Activated naive CD4-positive, alpha-beta T cell treated with anti-CD3 and anti-CD28 coated beads, Interleukin-2, amount 50 U/mL, for 72 hours (primary cell): ENCODE results near the gene AMIGO2. TPM values are rescaled to one million over a fixed set of nuclear protein-coding genes. Genes with fewer than 3 reads are reported as not detected.

ENCODE experiments used
- ATAC-seq, 2 donors: fragments of 150-1000 bp; cut with Tn5 transposase; 2 replicates each; pipeline ENCODE4 v1.10.0; 2021; ENCODE audit warnings: mild to moderate bottlenecking in 2 of 2, moderate library complexity in 2 of 2
- DNase-seq, 2 donors: peaks; one replicate each; pipeline ENCODE4 v3.0.0; 2021 to 2022; ENCODE audit warnings: low spot score in 2 of 2
- H3K27ac Mint-ChIP-seq, 2 donors: one replicate each; pipeline ENCODE4 v1.8.0; 2022; ENCODE audit warnings: mild to moderate bottlenecking in 2 of 2, mixed read lengths in 2 of 2
- H3K36me3 Mint-ChIP-seq, 2 donors: one replicate each; pipeline ENCODE4 v1.8.0; 2022; ENCODE audit warnings: mixed read lengths in 2 of 2
- H3K9me3 Mint-ChIP-seq, 2 donors: one replicate each; pipeline ENCODE4 v1.8.0; 2022; ENCODE audit warnings: mixed read lengths in 2 of 2
- total RNA-seq, 2 donors: library from RNA; stranded (reverse); gene quantifications; one replicate each; pipeline ENCODE4 v1.2.3, GENCODE V29; 2022

Gene AMIGO2
- total RNA-seq, 2 donors from 2014 or later: 11.8 to 39.2 TPM

- H3K27ac Mint-ChIP-seq: no peak overlapping the region
- ATAC-seq: no peak
- no peak for DNase-seq
- no peaks in the 10 kb centered on the region for H3K9me3 Mint-ChIP-seq
- H3K36me3 Mint-ChIP-seq: peaks cover under 1 to 10% of the 10 kb centered on the region in 2 donors
These were observed 23.3 kb upstream of the AMIGO2 start for GRCh38 chr12:47102845-47103651.

GRCh38 chr12:47102406-47102805 lies 22.6 kb upstream of the AMIGO2 start:
- Mint-ChIP-seq H3K36me3 (peaks cover 0 to 9% of the 10 kb centered on the region in 2 donors), H3K27ac (no peak overlapping the region), H3K9me3 (no peaks in the 10 kb centered on the region)
- ATAC-seq (no peak), DNase-seq (no peak)

- no peak overlapping the region for H3K27ac Mint-ChIP-seq
- no peaks in the 10 kb centered on the region for H3K9me3 Mint-ChIP-seq
- no peaks in the 10 kb centered on the region for H3K36me3 Mint-ChIP-seq
- DNase-seq (no peak), ATAC-seq (no peak)
These were observed 20.4 kb upstream of the AMIGO2 start for GRCh38 chr12:47100160-47100559.

GRCh38 chr12:47099610-47100009 lies 19.9 kb upstream of the AMIGO2 start:
- H3K27ac Mint-ChIP-seq: no peak overlapping the region
- H3K36me3 Mint-ChIP-seq: no peaks in the 10 kb centered on the region

GRCh38 chr12:47098099-47098498 lies 18.3 kb upstream of the AMIGO2 start:
- no peak for ATAC-seq
- Mint-ChIP-seq H3K9me3 (no peaks in the 10 kb centered on the region), H3K36me3 (peaks cover 0 to 3% of the 10 kb centered on the region in 2 donors), H3K27ac (no peak overlapping the region)
- DNase-seq: no peak

More at GRCh38 chr12:47099610-47100009, 19.9 kb upstream of the AMIGO2 start:
- H3K9me3 Mint-ChIP-seq: no peaks in the 10 kb centered on the region
- ATAC-seq (no peak), DNase-seq (no peak)

GRCh38 chr12:47097276-47097896 lies 17.6 kb upstream of the AMIGO2 start:
- Mint-ChIP-seq H3K36me3 (peaks cover 0 to 5% of the 10 kb centered on the region in 2 donors), H3K9me3 (no peaks in the 10 kb centered on the region), H3K27ac (no peak overlapping the region)
- DNase-seq (no peak), ATAC-seq (no peak)

GRCh38 chr12:47095446-47096236 lies 15.9 kb upstream of the AMIGO2 start:
- ATAC-seq: no peak

GRCh38 chr12:47094804-47095203 lies 15.0 kb upstream of the AMIGO2 start:
- Mint-ChIP-seq H3K27ac (peak overlapping the region; percentile 16 to 37), H3K36me3 (peaks cover 0 to 12% of the 10 kb centered on the region in 2 donors), H3K9me3 (peaks cover 3 to 13% of the 10 kb centered on the region in 2 donors)
- DNase-seq (no peak), ATAC-seq (peak in 1 of 2 donors; percentile 50)

More at GRCh38 chr12:47095446-47096236, 15.9 kb upstream of the AMIGO2 start:
- DNase-seq: no peak
- Mint-ChIP-seq H3K9me3 (peaks cover 0 to 5% of the 10 kb centered on the region in 2 donors), H3K36me3 (peaks cover 0 to 5% of the 10 kb centered on the region in 2 donors), H3K27ac (peak overlapping the region in 1 of 2 donors; percentile 16)

- DNase-seq (no peak), ATAC-seq (no peak)
- no peak overlapping the region for H3K27ac Mint-ChIP-seq
- H3K9me3 Mint-ChIP-seq: peaks cover 3 to 13% of the 10 kb centered on the region in 2 donors
- H3K36me3 Mint-ChIP-seq: peaks cover 5 to 14% of the 10 kb centered on the region in 2 donors
These were observed 11.2 kb upstream of the AMIGO2 start for GRCh38 chr12:47091009-47091408.

- no peak overlapping the region for H3K27ac Mint-ChIP-seq
- H3K9me3 Mint-ChIP-seq: peaks cover 3 to 13% of the 10 kb centered on the region in 2 donors
- DNase-seq (no peak), ATAC-seq (no peak)
- H3K36me3 Mint-ChIP-seq: peaks cover 5 to 12% of the 10 kb centered on the region in 2 donors
These were observed 8.5 kb upstream of the AMIGO2 start for GRCh38 chr12:47088021-47088944.

- Mint-ChIP-seq H3K36me3 (peaks cover 5 to 9% of the 10 kb centered on the region in 2 donors), H3K27ac (no peak overlapping the region), H3K9me3 (peaks cover 3 to 13% of the 10 kb centered on the region in 2 donors)
- DNase-seq: no peak
- no peak for ATAC-seq
These were observed 7.4 kb upstream of the AMIGO2 start for GRCh38 chr12:47087088-47087688.

- H3K9me3 Mint-ChIP-seq: peaks cover 3 to 10% of the 10 kb centered on the region in 2 donors
- ATAC-seq (peak; percentile 74 to 77), DNase-seq (no peak)
- peak overlapping the region in 1 of 2 donors; percentile 83 for H3K27ac Mint-ChIP-seq
- H3K36me3 Mint-ChIP-seq: peaks cover 6 to 15% of the 10 kb centered on the region in 2 donors
These were observed 6.1 kb upstream of the AMIGO2 start for GRCh38 chr12:47085815-47086252.

- ATAC-seq (peak; percentile 25 to 59), DNase-seq (no peak)
- Mint-ChIP-seq H3K36me3 (peaks cover 19 to 21% of the 10 kb centered on the region in 2 donors), H3K9me3 (no peaks in the 10 kb centered on the region), H3K27ac (peak overlapping the region; percentile 48 to 72)
These were observed 4.4 kb upstream of the AMIGO2 start for GRCh38 chr12:47084172-47084571.

GRCh38 chr12:47082796-47083621 lies 3.2 kb upstream of the AMIGO2 start:
- DNase-seq: no peak
- H3K9me3 Mint-ChIP-seq: no peaks in the 10 kb centered on the region
- no peak for ATAC-seq
- H3K27ac Mint-ChIP-seq: peak overlapping the region in 1 of 2 donors; percentile 29
- peaks cover 24 to 28% of the 10 kb centered on the region in 2 donors for H3K36me3 Mint-ChIP-seq

- Mint-ChIP-seq H3K27ac (no peak overlapping the region), H3K36me3 (peaks cover 31 to 35% of the 10 kb centered on the region in 2 donors), H3K9me3 (no peaks in the 10 kb centered on the region)
- ATAC-seq (no peak), DNase-seq (no peak)
These were observed 2.5 kb upstream of the AMIGO2 start for GRCh38 chr12:47082283-47082682.
